ENCODE data around the gene MEIS2. TPM values are rescaled to one million over a fixed set of nuclear protein-coding genes. Genes with fewer than 3 reads are reported as not detected.

MEIS2 gene
- total RNA-seq, 2 donors from 2014 or later: 54.0 to 55.2 TPM

GRCh38 chr15:37103475-37104423 is 3.4 kb upstream of the MEIS2 start:
- intact Hi-C loops (cut with DNase I): loop anchor here in 1 of 2 donors (10.0 kb wide), 1 partner anchor 219 kb away; no protein-coding TSS in a partner anchor
- peak; percentile 65 for DNase-seq (ENCODE audit: low spot score)

GRCh38 chr15:37103163-37103435 is 2.8 kb upstream of the MEIS2 start:
- no peak for DNase-seq (ENCODE audit: low spot score)
- intact Hi-C loops (cut with DNase I): loop anchor here in 1 of 2 donors (10.0 kb wide), 1 partner anchor 218 kb away; no protein-coding TSS in a partner anchor

GRCh38 chr15:37102305-37103162 is 2.2 kb upstream of the MEIS2 start:
- intact Hi-C loops (cut with DNase I): loop anchor here in 1 of 2 donors (10.0 kb wide), 1 partner anchor 218 kb away; no protein-coding TSS in a partner anchor
- no peak for DNase-seq (ENCODE audit: low spot score)

- intact Hi-C loops (cut with DNase I): loop anchor here in 1 of 2 donors (10.0 kb wide), 1 partner anchor 217 kb away; no protein-coding TSS in a partner anchor
- no peak for DNase-seq (ENCODE audit: low spot score)
These were observed 1.6 kb upstream of the MEIS2 start for GRCh38 chr15:37101980-37102304.

GRCh38 chr15:37100966-37101215 is 542 bp upstream of the MEIS2 start:
- no peak for DNase-seq (ENCODE audit: low spot score)
- intact Hi-C loops (cut with DNase I): loop anchor here in 1 of 2 donors (10.0 kb wide), 1 partner anchor 216 kb away; no protein-coding TSS in a partner anchor

GRCh38 chr15:37099319-37100108 is 835 bp downstream of the MEIS2 start:
- intact Hi-C loops (cut with DNase I): loop anchor here (5.0 to 10.0 kb wide), 4 partner anchors 75 to 595 kb away; no protein-coding TSS in a partner anchor
- DNase-seq (ENCODE audit: low spot score): no peak

- intact Hi-C loops (cut with DNase I): loop anchor here (5.0 to 10.0 kb wide), 3 partner anchors 74 to 594 kb away; no protein-coding TSS in a partner anchor
- DNase-seq (ENCODE audit: low spot score): peak; percentile 86
These were observed 1.7 kb downstream of the MEIS2 start for GRCh38 chr15:37098468-37099318.

- DNase-seq (ENCODE audit: low spot score): peak; percentile 80
- intact Hi-C loops (cut with DNase I): loop anchor here (5.0 to 10.0 kb wide), 3 partner anchors 73 to 593 kb away; no protein-coding TSS in a partner anchor
These were observed 3.0 kb downstream of the MEIS2 start for GRCh38 chr15:37097144-37097919.

GRCh38 chr15:37096558-37097143 is 3.7 kb downstream of the MEIS2 start:
- no peak for DNase-seq (ENCODE audit: low spot score)

GRCh38 chr15:37095770-37096557 is 4.4 kb downstream of the MEIS2 start:
- intact Hi-C loops (cut with DNase I): loop anchor here (5.0 to 10.0 kb wide), 3 partner anchors 71 to 591 kb away; no protein-coding TSS in a partner anchor
- peak; percentile 74 for DNase-seq (ENCODE audit: low spot score)

More at GRCh38 chr15:37096558-37097143, 3.7 kb downstream of the MEIS2 start:
- intact Hi-C loops (cut with DNase I): loop anchor here (5.0 to 10.0 kb wide), 3 partner anchors 72 to 592 kb away; no protein-coding TSS in a partner anchor

GRCh38 chr15:37094915-37095711 is 5.2 kb downstream of the MEIS2 start:
- intact Hi-C loops (cut with DNase I): loop anchor here (5.0 to 10.0 kb wide), 3 partner anchors 70 to 590 kb away; no protein-coding TSS in a partner anchor
- DNase-seq (ENCODE audit: low spot score): peak; percentile 77

GRCh38 chr15:37094333-37094914 is 5.9 kb downstream of the MEIS2 start:
- intact Hi-C loops (cut with DNase I): loop anchor here in 1 of 2 donors (10.0 kb wide), 2 partner anchors 70 to 590 kb away; no protein-coding TSS in a partner anchor
- no peak for DNase-seq (ENCODE audit: low spot score)

GRCh38 chr15:37093480-37094332 is 6.6 kb downstream of the MEIS2 start:
- intact Hi-C loops (cut with DNase I): loop anchor here in 1 of 2 donors (10.0 kb wide), 2 partner anchors 69 to 589 kb away; no protein-coding TSS in a partner anchor
- no peak for DNase-seq (ENCODE audit: low spot score)

Data from posterior vena cava (tissue), 2 donors.